ENCODE results near the gene TNC.

DNA sequence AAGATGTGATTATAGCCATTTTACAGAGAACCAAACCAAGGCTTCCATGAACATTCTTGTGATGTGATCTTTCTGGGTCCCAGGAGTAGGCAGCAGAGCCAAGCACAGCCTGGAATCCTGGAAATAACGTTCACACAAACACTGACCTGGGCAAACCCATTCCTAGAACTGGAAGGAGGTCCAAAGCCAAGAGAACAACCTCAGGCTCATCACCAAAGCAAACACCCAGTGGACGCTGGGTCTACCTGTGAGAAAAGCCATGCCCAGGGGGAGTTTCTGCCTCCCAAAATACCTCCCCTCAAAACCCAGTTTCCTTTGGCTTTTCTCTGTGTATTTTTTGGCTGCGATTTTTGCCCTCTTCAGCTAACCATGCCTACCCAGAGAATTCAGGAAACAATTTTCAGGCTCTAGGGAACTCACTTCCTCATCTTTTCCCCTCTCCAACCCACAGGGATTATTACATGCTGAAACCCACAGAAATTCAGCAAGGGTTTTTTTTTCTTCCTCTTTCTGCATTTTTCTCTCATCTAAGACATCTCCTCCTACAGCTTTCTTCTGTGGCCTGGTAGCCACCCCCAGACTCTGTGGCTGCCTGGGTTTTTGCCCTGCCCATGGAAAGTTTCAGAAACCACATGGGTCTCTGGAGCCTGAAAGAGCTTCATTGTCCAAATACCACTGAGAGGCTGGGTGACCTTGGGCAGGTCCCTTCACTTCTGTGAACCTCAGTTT, 75.0 kb downstream of the TNC start:
- TF ChIP-seq, protein P1, sequence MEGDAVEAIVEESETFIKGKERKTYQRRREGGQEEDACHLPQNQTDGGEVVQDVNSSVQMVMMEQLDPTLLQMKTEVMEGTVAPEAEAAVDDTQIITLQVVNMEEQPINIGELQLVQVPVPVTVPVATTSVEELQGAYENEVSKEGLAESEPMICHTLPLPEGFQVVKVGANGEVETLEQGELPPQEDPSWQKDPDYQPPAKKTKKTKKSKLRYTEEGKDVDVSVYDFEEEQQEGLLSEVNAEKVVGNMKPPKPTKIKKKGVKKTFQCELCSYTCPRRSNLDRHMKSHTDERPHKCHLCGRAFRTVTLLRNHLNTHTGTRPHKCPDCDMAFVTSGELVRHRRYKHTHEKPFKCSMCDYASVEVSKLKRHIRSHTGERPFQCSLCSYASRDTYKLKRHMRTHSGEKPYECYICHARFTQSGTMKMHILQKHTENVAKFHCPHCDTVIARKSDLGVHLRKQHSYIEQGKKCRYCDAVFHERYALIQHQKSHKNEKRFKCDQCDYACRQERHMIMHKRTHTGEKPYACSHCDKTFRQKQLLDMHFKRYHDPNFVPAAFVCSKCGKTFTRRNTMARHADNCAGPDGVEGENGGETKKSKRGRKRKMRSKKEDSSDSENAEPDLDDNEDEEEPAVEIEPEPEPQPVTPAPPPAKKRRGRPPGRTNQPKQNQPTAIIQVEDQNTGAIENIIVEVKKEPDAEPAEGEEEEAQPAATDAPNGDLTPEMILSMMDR (IDR thresholded peaks at IDR 0.05), result no peak
- TF ChIP-seq POLR2A (IDR thresholded peaks at IDR 0.05) (no peak), POLR2AphosphoS5 (IDR thresholded peaks at IDR 0.05) (no peak), EP300 (IDR thresholded peaks at IDR 0.05) (no peak)

All from suprapubic skin (tissue), 4 donors.